ENCODE data around the gene CROCC2.

DNA sequence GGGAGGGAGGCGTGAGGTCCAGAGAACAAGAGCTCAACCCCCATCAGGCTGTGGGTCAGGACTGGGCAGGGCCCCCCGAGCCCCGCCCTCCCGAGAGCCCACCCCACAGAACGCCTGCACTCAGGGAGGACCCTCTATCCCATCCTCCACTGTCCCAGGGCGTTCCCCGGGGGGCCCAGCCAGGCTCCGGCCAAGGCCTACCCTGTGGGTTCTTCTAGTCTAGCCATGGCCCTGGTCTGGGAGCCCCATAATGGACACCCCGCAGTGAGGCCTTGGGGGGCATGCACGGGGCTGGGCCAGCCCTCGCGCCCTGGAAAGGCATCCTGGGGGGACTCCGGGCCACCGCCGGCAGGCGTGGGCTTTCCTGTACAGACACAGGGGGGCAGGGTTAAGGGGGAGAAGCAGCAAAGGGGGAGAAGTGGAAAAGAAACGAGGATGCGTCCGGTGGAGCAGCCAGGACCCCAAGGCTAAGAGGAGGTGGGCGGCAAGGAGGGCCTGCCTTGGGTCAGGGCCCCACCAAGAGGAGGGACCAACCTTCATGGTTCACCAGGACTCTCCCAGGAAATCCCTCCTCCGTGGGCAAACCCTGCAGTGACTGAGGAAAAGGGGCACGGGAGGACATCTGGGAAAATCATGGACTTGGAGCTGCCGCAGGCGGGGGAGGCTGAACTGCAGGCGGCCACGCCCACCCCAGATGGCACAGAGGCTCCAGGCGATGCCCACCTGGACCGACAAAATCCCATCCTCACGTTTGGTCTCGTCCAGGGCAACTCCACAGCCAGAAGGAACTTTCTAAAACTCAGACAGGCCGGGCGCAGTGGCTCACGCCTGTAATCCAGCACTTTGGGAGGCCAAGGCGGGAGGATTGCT, 2.7 kb upstream of the CROCC2 start:
- TF ChIP-seq, protein P1, sequence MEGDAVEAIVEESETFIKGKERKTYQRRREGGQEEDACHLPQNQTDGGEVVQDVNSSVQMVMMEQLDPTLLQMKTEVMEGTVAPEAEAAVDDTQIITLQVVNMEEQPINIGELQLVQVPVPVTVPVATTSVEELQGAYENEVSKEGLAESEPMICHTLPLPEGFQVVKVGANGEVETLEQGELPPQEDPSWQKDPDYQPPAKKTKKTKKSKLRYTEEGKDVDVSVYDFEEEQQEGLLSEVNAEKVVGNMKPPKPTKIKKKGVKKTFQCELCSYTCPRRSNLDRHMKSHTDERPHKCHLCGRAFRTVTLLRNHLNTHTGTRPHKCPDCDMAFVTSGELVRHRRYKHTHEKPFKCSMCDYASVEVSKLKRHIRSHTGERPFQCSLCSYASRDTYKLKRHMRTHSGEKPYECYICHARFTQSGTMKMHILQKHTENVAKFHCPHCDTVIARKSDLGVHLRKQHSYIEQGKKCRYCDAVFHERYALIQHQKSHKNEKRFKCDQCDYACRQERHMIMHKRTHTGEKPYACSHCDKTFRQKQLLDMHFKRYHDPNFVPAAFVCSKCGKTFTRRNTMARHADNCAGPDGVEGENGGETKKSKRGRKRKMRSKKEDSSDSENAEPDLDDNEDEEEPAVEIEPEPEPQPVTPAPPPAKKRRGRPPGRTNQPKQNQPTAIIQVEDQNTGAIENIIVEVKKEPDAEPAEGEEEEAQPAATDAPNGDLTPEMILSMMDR (IDR thresholded peaks at IDR 0.05) = no peak
- TF ChIP-seq POLR2A (IDR thresholded peaks at IDR 0.05) = no peak
- TF ChIP-seq POLR2AphosphoS5 (IDR thresholded peaks at IDR 0.05) = no peak
- TF ChIP-seq EP300 (IDR thresholded peaks at IDR 0.05; ENCODE audit: low read depth) = no peak
